ENCODE results near the gene MIGA2.

DNA sequence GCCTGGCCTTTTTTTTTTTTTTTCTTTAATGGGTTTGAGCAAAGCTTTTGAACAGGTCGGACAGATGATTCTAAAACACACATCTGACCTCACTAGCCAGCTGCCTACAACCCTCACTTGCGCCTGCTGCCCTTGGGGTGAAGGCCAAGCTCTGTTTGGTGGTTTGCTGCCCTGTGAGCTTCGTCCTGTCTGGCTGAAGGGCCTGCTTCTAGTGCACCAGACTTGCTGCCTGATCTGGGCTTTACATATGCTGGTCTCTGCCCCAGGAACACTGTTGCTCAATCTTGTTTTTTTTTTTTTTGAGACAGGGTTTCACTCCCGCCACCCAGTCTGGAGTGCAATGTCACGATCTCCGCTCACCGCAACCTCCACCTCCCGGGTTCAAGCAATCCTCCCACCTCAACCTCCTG, 28.1 kb downstream of the MIGA2 start:
- TF ChIP-seq, protein P1, sequence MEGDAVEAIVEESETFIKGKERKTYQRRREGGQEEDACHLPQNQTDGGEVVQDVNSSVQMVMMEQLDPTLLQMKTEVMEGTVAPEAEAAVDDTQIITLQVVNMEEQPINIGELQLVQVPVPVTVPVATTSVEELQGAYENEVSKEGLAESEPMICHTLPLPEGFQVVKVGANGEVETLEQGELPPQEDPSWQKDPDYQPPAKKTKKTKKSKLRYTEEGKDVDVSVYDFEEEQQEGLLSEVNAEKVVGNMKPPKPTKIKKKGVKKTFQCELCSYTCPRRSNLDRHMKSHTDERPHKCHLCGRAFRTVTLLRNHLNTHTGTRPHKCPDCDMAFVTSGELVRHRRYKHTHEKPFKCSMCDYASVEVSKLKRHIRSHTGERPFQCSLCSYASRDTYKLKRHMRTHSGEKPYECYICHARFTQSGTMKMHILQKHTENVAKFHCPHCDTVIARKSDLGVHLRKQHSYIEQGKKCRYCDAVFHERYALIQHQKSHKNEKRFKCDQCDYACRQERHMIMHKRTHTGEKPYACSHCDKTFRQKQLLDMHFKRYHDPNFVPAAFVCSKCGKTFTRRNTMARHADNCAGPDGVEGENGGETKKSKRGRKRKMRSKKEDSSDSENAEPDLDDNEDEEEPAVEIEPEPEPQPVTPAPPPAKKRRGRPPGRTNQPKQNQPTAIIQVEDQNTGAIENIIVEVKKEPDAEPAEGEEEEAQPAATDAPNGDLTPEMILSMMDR (IDR thresholded peaks at IDR 0.05; ENCODE audit: insufficient read depth, low read depth, low read length), result no peak
- TF ChIP-seq EZH2 (IDR thresholded peaks at IDR 0.05; ENCODE audit: insufficient read depth, low read length), result no peak

Data from astrocyte (in vitro differentiated cells and primary cell).